T-helper 2 cell treated with Interferon-gamma antibody and Interleukin-4, amounts not matched to agents 100 ng/mL and 5 ng/mL, for 36 hours (primary cell): ENCODE results near the gene STAC3. TPM values are rescaled to one million over a fixed set of nuclear protein-coding genes. Genes with fewer than 3 reads are reported as not detected.

Source experiments
- intact Hi-C: fragments of 100-400 bp; cut with micrococcal nuclease; formaldehyde crosslinking; loops from one replicate; pipeline ENCODE4 v1.15.1; 2023
- total RNA-seq: library from RNA; stranded (reverse); gene quantifications from 2 replicates; pipeline ENCODE4 v1.2.3, GENCODE V29; 2022

The STAC3 gene
- total RNA-seq, 1 donor from 2014 or later: 9.1 TPM

DNA sequence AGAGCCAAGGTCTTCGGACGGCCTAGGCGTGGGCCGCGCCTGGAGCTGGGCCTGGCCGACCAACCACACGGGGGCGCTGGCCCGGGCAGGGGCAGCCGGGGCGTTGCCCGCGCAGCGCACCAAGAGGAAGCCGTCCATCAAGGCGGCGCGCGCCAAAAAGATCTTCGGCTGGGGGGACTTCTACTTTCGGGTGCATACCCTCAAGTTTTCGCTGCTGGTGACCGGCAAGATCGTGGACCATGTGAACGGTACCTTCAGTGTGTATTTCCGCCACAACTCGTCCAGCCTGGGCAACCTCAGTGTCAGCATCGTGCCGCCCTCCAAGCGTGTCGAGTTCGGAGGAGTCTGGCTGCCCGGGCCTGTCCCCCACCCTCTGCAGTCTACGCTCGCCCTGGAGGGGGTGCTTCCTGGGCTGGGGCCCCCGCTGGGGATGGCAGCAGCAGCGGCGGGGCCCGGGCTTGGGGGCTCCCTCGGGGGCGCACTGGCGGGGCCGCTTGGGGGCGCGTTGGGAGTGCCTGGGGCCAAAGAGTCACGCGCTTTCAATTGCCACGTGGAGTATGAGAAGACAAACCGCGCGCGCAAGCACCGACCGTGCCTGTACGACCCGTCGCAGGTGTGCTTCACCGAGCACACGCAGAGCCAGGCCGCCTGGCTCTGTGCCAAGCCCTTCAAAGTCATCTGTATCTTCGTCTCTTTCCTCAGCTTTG is 25.9 kb downstream of the STAC3 start:
- intact Hi-C loops: loop anchor here (1.0 kb wide), 2 partner anchors 10 to 14 kb away; no protein-coding TSS in a partner anchor

DNA sequence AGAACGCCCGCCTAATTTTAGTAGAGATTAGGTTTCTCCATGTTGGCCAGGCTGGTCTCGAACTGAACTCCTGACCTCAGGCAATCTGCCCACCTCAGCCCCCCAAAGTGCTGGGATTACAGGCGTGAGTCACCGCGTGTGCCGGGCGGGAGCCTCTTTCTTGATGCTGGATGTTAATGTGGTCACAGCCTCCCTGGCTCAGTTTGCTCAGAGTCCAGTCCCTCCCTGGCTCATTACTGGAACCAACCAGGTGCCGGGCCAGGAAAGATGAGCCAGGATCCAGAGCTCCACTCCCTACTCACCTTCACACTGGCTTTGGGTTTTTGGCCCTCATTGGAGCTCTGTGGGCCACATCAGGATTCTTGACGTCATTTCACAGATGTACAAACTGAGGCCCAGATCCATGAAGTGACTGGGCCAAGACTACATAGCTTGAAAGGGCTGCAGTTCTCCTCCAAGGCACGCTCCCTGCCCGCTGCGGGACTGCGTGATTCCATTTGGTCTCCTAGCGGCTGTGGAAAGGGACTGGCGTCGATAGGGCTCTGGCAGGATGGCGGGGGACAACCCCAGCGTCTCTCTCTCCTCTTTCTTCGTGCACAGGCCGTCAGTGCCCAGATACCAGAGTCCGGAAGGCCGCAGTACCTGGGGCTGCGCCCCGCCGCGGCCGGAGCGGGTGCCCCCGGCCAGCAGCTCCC is 26.6 kb downstream of the STAC3 start:
- intact Hi-C loops: loop anchor here (1.0 kb wide), 1 partner anchor 9 kb away; no protein-coding TSS in a partner anchor

DNA sequence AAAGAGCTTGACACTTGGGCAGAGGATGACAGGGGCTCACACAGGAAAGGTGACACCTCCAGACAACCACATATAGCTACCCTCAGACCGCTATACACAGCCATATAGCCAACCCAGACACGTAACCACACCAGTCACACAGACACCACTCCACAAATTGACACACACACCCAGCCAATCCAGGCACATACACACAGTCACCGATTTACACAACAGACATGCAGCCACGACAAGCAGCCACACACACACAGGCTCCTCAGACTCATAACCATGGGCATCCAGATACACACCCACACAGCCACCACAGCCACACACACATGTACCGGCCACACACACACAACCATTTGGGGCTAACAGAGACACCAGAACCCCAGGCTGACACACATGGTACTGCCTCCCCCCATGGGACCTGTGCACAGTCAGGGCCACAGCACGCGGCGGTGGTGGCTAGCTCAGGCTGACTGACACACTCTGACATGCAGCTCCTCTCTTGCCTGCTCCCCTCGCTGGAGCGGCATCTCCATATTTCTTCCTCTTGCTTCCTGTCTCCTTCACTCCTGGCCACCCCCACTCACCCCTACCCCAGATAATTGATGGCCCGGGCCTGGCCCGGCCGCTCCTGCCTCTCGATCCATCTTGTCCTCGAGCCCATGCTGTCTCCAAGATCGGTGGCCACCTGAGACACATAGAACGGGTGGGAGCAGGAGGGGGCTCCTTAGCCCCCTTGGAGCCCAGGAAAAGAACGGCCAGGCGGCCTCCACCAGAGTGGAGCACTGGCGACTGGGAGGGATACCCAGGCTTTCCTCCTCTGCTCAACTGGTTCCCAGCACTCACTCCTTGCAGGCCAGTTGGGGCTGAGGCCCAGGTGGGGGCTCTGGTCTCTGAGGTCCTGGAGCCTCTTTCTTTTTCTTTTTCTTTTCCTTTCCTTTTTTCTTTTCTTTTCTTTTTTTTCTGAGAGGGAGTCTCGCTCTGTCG is 27.5 kb downstream of the STAC3 start:
- intact Hi-C loops: loop anchor here (1.0 kb wide), 1 partner anchor 8 kb away; no protein-coding TSS in a partner anchor

DNA sequence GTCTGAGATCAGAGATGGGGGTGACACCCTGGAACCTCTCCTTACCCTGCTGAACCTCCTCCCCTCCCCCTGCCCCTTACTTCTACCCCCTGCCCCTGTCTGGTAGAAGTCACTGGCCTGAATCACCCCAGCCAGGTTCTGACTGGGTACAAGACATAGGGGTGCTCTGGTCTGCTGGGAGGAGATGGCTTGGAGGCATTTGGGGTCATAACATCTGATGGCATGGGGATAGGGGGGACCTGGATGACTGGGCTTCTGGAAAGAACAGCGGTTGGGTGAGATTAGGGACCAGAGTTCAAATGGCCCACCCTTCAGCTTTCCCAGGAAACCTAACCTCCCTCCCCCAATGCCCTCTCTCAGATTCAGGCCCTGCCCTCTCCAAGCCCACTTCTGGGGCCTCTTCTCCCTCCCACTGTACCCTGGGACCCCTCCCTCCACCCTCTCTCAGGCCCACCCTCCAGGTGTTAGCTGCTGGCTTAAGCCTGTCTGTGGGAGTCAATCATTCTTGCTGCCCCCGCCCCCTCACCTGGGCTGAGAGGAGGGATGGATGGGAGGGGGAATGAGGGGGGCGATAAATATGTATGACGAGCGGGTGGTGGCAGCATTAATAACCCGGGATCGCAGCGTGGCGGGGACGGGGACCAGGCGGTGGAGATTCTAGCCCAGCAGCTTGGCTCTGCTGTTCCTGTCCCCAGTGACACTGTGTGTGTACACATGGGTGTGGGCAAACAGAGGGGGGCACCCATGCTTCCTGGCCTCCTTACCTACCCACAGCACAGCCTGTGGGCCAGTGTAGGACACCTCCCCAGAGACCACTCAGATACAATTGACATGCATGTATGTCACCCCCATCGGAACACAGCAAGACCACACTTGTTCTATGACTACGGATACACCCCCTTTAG is 28.4 kb downstream of the STAC3 start:
- intact Hi-C loops: no loop called here

DNA sequence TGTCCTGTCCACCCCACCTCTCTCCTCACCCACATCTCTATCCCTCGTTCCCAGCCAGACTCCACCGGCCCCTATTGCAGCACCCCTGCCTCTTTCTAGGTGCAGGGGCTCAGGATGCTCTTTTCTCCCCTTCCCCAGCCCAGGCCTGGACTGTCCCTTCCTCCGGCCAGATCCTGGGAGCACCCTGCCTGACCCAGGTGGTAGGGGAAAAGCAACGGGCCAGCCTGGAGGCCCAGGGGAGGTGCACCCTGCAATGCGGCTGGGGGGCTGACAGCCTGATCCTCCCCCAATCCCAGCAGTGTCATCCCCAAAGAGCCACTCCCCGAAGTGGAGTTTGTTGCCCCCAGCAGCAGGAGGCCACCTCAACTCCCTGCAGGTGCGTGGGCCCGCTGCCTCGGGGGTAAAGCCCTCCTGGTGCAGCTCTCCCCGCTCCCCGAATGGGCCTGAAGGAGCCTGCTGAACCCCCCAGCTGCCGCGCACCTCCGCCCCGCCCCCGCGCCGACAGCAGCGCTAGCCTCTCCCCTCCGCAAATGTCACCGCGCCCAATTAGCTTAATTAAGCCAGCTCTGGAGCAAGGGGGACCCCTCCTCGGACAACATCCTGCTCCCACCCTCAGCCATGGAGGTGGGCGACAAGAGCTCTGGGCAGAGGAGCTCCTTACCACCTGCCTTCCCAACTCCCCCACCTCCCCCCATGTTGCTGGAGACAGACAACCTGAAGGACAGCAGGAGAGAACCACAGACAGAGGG is 29.6 kb downstream of the STAC3 start:
- intact Hi-C loops: no loop called here

DNA sequence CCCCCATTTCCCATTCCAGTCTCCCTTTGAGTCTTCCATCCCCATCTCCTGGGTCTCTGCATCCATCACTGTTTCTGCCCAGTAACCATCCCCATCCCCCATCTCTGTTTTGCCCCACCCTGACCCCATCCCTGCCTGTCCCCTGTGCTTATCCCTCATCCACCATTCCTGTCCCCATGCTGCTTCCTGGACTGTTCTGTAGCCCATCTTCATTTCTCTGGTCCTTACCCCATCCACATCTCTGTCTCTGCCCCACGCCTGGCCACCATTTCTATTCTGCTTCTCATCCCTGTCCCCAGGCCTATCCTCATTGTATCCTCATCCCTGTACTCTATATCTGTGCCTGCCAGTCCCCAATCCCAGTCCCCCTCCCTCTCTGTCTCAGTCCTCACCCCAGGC is 30.2 kb downstream of the STAC3 start:
- intact Hi-C loops: no loop called here

DNA sequence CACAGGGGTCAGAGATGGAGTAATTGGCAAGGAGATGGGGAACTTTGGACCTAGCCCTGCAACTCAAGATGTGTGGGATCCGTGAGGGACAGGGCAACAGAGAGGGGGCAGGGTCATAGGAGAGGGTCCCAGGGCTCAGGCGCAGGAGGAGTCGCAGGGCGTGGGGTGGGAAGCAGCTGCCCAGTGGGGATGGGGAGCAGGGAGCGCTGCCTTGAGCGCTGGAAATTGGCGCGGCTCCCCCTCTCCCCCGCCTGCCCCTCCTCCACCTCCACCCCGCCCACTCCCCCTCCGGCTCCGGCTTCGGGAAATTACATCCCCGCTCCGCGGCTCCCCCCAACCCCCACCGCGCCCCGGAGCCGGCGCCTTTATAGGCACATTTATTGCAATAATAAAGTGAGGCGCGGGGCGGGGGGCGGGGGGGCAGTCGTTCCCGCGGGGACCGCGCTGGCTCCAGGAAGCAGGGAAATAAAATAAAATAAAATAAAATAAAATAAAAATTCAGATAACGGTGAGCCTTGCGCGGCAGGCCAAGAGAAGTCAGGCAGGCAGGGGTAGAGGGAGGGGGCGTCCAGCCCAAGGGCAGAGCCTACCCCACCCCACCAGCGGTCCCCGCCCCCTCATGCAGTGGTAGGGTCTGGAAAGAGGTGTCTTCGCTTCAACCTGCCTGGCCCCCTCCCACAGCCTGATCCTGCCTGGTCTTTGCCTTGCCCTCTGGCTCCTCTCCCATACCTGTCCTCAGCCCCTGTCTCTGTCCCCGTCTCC is 30.8 kb downstream of the STAC3 start:
- intact Hi-C loops: no loop called here

DNA sequence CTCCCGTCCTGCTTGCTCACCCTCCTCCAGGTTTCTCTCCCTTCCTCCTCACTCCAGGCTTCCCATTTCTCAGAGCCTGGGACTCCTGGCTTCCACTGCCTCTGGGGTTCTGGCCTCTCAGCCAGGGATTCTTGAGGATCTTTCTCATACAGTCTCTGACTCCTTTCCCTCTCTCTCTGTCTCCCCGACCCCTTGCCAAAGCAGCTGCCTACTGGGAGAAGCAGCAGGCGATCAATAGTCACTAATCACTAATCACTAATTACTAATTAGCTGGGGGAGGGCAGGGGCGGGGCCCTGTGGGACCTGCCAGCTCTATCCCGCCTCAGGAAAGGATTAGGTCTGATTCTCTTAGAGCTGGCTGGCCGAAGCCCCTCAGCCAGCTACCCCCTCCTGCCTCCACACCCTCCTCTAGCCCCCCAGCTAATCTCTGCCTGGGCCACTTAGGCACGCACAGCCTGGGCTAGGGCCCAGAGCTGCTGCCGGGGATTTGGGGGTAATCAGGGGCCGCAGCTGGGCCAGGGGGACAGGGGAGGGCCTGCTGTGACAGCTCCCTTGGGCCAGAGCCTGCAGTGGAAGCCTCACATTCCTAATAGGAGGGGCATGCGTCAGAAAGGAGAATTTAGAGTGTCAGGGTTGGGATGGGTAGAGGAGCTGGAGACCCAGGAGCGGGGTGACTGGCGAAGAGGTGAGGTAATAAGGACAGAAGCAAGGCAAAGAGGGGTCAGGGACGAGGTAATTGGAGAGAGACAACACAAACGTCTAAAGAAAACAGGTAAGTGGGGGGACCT is 31.6 kb downstream of the STAC3 start:
- intact Hi-C loops: no loop called here

DNA sequence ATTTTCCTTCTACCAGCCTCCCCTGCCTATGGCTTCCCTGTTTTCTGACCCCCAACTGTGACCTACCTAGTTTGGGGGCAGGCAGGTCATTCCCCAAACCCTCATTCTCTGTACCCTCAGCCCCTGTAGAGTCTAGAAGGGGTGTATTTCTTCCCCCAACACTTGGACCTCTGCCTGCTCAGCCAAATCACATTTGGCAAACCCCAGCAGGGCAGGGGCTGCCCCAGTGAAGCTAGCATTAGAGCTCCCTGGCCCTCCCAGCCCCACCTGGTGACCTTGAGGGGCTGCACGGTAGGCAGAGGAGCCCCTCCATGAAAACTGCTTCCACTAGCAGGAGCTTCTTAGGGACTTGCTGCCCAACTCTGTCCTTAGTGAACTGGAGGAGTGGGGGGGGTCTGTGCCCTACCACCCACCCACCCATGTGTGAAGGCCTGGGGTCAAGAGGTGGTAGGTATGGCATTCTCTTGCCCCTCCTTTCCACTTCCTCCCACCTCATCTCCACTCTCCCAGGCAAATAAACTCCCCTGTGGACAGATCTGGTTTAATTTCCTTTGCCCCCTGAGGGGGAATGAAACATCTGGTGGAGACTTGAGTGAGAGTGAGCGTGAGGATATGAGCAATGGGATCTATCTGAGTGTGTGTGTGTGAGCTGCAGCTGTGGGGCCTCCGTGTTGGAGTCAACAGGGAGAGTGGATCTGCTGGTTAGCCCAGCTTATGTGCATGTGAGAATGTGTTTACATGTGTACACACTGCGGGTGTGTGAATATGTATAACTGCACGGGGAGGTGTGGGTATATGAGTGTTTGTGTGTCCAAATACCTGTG is 32.7 kb downstream of the STAC3 start:
- intact Hi-C loops: no loop called here

DNA sequence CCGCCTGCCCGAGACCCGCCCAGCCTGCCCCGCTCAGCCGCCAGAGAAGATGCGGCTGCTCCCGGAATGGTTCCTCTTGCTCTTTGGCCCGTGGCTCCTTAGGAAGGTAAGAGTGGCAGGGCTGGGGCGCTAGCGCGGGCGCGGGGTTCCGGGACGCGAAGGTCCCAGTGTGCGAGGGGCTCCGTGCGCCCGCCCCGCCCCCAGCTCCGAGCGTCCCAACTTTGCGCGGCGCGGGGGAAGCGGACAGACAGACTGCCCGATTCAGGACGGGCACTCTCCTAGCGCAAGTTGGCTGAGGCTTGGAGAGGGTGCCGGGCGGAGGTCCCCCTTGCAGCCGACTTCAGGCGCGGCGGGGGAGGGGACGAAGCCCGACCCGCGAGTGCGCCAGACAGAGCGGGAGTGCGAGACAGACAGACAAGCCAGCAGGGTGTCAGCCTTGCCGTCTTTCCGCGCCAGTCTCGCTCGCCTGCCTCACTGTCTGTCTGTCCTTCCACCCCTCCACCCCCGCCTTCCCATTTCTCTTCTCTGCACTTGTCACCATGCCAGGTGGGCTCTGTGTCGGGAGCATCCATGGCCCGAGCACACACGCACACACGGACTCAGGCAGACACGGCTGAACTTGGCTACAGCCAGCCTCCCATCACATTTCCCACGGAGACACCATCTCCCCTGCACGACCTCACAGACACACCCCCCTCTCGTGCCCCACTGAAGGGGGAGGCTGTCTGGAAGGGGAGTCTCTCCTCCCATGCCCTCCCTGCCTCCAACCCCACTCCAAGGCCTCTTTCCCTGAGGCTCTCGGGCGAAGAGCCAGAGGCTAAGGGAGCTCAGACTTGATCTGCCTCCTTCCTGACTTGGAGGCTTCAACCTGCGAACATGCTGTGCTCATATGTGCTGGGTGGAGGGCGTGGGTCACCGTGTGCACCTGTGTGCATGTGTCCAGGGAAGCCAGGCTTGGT is 33.8 kb downstream of the STAC3 start:
- intact Hi-C loops: no loop called here

DNA sequence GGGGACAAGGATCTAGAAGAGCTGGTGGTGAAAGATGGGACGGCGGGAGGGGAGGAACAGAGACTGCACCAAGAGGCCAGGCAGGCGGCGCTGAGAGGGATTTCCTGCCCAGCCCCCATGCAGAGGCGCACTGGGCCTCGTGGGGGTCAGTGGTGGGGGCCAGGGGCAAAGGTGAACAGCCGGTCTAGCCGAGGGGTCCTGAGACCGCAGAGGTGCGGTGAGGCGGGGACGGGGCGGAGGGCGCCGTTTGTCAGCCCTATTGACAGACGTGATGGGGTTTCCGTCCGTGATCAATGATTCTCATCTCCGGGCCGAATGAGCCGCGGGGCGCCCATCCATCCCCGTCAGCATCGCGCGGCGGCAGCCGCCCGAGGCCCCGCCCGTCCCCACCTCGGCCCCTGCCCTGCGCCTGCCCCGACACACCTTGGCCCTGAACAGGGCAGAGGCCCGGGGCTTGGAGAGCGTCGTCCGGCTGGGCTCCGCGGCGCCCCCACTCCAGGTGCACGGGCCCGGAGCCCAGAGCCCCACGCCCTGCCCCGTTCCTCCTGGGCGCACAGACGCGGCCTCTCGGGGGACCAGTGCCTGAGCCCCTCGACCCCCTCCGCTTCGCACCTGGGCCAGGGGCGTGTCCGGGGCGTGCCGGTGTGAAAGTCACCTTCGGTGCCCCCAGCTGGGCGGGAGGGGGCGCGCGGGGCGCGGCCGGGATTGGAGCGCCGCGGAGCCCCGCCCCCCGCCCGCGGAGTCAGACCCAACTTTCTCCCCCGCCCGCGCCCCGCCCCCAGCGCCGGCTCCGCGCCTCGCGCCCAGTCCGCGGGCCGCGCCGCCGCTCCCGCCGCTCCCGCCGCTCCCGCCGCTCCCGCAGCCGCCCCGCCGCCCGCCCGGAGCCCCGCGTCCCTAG is 34.7 kb downstream of the STAC3 start, which contains the start of gene NXPH4:
NXPH4 (plus strand) TSS at position 781 of the 898 bp plus-strand sequence. CDS start 176 bp downstream, outside the sequence.
- intact Hi-C loops: no loop called here

DNA sequence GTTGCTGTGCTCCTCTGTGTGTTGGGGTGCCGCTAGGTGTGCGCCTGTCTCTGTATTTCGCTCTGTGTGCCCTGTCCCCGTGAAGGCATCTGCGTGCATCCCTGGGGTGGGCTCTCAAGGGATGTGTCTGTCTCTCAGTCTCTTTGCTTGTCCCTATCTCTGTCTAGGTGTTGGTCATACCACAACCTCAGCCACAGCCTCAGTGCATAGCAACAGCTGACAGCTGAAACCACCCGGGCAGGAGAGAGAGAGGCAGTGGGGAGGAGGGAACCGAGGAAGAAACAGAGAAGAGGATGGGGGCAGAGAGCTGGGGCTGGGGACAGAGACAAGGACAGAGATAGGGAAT is 35.3 kb downstream of the STAC3 start:
- intact Hi-C loops: loop anchor here (1.0 to 2.0 kb wide), 2 partner anchors 9 to 13 kb away; partner anchors contain the start of gene SHMT2

DNA sequence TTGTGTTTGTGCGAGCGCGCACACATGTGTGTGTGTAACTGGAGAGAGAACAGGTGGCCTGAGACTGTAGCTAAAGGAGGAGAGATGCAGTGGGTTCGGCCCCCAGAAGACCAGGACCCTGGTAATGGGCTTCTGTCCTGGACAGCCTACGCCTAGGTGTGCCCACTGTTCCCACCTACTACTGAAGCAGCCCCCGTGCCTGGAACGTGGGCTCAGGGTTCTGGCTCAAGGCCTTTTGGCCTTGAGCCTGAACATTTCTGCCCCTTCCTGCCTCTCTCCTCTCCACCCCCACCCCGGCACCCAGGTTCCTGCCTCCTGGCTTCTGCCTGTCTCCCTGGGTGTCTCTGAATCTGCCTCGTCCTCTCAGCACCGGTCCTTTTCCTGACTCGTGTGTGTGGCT is 35.9 kb downstream of the STAC3 start:
- intact Hi-C loops: loop anchor here (1.0 to 2.0 kb wide), 2 partner anchors 9 to 14 kb away; partner anchors contain the start of gene SHMT2

DNA sequence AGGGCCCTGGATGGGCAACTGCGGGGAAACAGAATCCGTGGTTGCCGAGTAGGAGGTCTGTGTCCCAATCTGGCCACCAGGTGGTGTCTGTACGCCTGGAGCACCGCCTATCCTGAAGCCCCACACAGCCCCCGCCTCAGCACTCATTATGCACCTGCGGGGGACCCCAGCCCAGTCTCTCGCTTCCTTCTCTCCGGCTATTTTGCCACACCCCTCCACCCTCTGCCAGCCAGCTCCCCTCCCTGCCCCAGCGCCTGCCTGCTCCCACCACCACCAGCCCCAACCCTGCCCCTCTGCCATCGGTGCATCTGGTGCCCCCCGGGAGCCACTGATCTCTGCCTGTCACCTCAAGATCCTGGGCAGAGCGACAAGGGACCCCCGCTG is 36.6 kb downstream of the STAC3 start:
- intact Hi-C loops: loop anchor here (1.0 to 2.0 kb wide), 3 partner anchors 14 to 29 kb away; partner anchors contain the start of gene SHMT2
